NCI-H2107 (cell line): ENCODE results near the gene MYADML2.

ENCODE experiments used
- DNase-seq: peaks from one replicate; lab custom pipeline; 2025; lab: John Stamatoyannopoulos, UW

The MYADML2 gene

GRCh38 chr17:81978524-81979298 lies 31.7 kb upstream of the MYADML2 start:
- DNase-seq = no peak

DNA sequence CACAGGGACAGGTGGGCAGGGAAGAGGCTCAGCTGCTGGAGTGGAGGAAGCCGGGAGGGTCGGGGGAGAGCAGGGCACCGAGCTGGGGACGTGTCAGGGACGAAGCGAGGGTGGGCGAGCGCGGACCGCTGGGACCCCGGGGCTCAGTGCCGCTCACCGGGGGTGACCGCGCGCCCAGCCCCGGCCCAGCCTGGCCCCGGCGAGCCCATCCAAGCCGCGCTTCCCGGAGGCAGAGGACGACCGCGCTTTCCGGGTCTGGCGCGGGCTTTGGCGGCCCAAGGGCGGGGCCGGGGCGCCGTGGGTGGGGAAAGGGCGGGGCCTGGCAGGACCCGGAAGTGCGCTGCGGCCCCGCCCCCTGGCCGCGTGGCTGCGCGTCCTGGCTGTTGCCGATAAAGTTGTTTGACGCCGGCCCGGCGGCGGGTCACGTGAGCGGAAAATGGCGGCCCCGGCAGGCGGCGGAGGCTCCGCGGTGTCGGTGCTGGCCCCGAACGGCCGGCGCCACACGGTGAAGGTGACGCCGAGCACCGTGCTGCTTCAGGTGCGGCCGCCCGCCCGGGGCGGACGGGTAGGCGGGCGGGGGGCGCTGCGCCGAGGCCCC lies 30.3 kb upstream of the MYADML2 start, which contains the start of gene ASPSCR1:
TSS of gene ASPSCR1 (plus strand) at position 419 of the 598 bp plus-strand sequence. CDS start at position 437, 18 bp downstream.
- peak; percentile 89 for DNase-seq

DNA sequence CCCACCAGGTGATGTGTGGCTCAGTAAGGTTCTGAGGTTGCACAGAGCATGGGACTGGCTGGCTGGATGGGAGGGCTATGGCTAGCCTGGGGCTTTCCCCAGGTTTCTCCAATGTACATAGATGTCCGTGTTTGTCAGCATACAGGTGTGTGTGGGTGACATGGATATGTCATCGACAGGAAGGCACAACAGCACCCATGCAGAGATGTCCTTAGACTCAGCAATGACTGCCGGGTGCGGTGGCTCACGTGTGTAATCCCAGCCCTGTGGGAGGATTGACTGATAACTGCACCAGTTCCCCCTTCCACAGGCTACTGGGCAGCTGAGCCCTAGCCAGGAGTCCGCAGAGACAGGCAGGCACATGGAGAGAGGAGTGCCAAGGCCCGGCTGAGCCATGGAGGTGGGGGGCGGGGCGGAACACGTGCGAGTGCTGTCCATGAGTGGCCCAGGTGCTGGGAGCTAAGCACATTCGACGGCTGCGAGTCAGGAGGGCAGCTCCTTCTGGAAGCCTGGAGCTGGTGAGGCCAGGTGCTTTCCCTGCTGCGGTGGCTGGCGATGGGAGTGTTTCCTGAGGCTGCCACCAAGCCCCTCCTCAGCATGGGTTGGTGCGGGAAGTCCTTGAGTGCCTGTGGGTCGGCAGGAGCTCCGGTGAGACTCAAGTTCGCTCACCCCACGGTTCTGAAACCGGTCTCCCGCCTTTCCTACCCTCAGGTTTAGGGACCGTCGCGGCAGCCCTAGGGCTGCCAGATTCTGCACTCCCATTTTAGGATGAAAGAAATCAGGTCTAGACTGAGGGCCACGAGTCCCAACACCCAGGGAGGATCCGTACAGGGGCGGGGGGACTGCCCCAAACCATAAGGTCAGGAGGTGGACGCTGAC lies 29.5 kb upstream of the MYADML2 start:
- peak; percentile 32 for DNase-seq

DNA sequence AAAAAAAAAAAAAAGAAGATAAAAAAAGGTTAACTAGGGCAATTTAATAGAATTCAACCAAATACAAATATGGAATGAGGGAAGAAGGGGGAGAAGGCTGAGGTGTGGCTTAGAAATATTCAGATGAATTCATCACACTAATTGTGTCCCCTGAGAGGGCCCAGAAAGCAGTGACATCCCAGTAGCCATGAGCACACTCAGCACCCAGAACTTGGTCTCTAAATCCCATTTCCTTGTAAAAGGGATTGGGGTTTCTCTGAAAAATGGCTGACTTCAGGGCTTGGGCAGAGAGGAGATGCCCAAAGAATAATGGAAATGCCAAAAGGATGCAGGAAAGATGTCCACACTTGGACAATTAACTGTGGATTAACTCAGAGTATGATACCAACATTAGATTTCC lies 26.4 kb upstream of the MYADML2 start:
- no peak for DNase-seq

DNA sequence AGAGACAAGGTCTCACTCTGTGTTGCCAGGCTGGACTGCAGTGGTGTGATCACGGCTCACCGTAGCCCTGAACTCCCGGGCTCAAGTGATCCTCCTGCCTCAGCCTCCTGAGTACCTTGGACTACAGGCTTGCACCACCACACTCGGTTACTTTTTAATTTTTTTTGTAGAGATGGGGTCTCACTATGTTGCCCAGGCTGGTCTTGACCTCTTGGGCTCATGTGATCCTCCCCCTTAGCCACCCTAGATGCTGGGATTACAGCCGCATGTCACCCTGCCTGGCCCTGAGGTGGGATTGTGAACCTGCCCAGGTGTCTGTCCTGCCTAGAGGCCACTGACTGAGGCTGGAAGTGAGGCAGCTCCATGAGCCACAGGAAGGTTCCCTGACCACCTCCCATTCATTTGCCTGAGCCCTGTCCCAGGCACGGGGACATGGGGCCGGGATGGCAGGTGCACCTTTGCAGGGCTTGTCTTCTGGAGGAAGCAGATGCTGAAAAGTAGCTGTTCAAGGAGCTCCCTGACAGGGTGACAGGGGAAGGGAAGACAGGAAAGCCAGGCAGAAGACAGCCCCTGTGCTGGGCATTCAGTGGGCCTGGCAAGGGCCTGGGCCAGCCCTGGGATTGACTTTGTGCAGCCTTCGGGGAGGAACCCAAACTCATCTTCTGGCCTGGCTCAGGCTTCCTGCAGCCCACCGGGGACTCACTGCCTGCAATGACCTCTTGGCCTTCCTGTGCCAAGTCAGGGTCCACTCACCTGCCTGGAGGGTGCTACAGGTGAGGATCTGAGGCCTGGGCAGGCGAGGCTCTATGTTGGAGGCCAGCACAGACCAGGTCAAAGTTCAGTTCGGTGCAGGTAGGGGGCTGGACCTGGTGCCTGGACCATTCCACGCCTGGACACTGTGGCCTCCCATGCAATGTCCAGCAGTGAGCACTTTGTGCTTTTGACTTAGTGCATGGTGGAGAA lies 22.1 kb upstream of the MYADML2 start:
- no peak for DNase-seq

GRCh38 chr17:81968396-81968745 lies 21.3 kb upstream of the MYADML2 start:
- DNase-seq = no peak

GRCh38 chr17:81967533-81968395 lies 20.7 kb upstream of the MYADML2 start:
- DNase-seq = no peak

GRCh38 chr17:81967244-81967532 lies 20.2 kb upstream of the MYADML2 start:
- DNase-seq = no peak

DNA sequence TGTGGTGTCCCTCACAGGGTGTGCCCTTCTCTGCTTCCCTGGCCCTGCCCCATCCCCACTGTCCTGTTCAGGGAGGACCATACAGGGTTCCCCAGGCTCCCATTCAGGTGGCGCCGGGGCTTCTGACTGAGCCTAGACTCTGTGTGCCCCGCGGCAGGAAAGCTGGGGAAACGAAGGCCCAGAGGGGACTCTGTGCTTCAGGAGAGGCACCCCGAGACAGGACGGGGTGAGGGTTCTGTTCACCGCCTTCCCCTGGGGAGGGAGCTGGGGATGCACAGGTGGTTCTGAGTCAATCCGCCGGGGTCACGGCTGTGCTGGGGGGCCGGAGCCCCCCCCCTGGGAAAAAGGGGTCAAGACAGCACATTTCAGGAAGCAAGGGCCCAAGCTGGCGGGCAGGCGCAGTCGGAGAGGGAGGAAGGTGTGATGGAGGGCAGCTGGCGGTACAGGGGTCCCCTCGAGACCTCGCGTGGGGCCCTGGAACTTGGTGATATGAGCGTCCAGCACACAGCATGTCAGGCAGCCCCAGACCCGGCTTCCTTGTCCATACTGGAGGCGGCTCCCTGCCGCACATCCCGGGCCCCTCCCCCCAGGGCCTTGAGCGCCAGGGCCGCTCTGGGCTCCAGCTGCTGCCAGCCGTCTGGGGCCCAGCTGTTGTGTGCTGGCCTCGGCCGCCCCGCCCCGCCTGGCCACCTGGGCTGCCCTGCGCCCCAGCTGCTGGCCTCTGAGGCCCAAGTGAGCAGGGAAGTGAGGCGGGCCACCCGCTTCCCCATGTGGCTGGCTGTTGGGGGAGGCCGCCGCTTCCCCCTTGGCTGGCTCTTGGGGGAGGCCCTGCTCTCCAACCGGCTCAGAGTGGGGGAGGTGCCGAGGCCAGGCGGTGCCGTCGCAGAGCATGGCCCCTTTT lies 19.6 kb upstream of the MYADML2 start:
- DNase-seq = no peak

GRCh38 chr17:81964081-81964849 lies 17.2 kb upstream of the MYADML2 start:
- DNase-seq = no peak

GRCh38 chr17:81962499-81963441 lies 15.7 kb upstream of the MYADML2 start:
- no peak for DNase-seq

DNA sequence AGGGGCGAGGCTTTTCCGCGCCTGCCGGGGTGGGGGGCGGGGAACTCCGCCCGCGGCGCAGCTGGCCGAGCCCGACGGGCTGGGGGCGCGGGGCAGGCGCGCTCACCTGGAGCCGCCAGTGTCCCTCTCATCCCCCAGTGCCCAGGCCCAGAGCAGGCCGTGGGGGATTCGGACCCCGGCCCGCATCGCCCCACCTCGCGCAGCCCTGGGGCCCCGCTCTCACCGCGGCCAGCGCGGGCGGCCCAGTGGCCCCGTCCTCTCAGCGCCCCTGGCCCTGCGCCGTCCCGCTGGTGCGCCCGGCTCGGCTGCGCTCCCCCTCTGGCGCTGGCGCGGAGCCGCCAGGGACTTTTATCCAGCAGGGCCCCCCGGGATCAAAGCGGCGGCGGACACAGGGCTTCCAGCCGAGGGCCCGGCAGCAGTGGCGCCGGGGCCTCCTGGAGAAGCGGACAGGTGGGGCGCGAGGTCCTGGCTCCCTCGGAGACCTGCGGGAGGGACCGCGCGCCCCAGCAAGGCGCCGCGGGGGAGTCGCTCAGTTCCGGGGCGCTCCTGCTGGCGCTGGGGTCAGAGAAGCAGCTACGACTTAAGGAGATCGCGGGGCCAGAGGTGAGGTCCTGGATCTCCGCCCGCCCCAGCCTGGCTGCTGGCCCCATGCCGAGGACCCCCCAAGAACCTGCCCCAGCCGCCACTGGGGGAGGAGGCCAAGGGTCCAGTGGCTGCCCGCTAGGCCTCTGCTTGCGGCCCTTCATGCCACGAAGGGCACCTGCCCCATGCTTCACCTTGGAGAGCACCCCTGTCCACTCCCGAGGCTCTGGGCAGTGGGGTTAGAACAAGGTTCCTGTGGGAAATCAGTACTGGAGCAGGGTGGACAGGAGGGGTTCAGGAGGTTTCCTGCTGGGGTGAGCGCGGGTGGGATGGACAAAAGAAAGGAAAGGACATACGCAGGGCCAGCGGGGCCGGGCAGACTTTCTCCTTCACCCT lies 14.8 kb upstream of the MYADML2 start:
- no peak for DNase-seq

DNA sequence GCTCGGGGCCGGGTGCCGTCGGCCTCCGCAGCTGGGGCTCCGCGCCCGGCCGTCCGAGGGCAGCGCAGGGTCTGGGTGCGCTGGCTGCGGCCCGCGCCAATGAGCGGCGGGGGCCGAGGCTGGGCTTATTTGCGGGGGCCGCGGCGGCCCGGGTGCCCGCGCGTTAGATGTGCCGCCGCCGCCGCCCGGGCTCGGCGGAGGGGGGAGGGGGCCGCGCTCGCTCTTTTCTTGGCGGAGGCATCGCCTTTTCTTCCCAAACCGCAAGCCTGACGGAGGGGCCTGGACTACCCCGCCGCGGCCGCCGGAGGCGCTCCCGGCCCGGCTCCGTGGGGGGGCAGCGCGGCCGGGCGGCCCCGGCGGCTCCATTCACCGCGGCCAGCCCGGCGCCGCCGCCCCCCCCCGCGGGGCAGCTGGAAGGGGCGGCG lies 14.1 kb upstream of the MYADML2 start, which contains the start of gene NOTUM:
TSS of gene NOTUM (minus strand) at position 101 of the 425 bp plus-strand sequence. CDS start 278 bp downstream, outside the sequence.
- no peak for DNase-seq

DNA sequence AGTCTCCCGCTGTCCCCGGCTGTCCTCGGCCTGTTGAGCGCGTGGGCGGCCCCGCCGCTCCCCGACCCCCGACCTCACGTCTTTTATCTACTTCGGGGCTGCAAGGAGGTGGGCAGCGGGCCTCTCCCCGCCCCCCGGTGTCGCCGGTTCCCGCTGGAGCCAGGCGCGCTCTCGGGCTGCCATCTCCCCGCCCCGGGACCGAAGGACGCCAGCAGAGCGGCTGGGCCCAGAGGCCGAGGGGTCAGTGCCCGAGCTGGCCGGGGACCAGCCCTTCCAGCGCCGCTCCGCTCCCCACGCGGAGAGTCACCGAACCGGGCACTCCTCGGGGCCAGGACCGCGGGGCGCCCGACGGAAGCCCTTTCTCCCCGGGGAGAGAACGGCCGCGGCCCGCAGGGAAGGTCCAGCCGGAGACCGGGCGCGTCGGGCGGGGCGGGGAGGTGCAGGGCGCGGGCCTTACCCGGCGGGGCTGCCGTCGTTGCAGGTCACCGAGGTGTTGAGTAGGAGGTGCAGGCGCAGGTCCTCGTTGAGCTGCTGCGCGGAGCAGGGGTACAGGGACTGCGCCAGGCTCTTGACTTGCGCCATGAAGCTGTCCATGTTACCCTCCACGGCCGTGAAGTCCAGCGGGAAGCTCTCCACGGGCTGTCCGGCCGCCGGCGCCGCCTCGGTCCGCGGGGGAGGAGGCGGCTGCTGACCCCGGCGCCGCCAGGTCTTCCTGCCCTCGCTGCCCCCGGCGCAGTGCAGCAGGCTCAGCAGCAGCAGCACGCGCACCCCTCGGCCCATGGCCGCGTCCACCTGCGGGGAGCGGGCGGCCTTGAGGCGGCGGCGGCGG lies 13.3 kb upstream of the MYADML2 start:
- DNase-seq = no peak

GRCh38 chr17:81959362-81960129 lies 12.5 kb upstream of the MYADML2 start:
- DNase-seq = no peak
